Loucy (cell line): Measurements from ENCODE around the gene TAS2R50.

Source experiments
- H2AFZ ChIP-seq: fragments of 200-600 bp; sonication (generic); 2 replicates; pipeline ENCODE4 v1.6.0; 2016; ENCODE audit warnings: antibody characterized with exemption, mild to moderate bottlenecking, low read length, moderate library complexity
- H3F3A ChIP-seq: fragments of 200-600 bp; 2 replicates; pipeline ENCODE4 v1.6.0; 2016; ENCODE audit warnings: antibody characterized with exemption, low read depth, mild to moderate bottlenecking
- H3K27me3 ChIP-seq: fragments of 200-600 bp; sonication (generic); 2 replicates; pipeline ENCODE4 v1.6.1; 2014; ENCODE audit warnings: low read length, mild to moderate bottlenecking; ENCODE audit not compliant: insufficient read depth, poor library complexity, severe bottlenecking
- H3K36me3 ChIP-seq: fragments of 200-600 bp; sonication (generic); 2 replicates; pipeline ENCODE4 v1.6.1; 2016; ENCODE audit warnings: low read length; ENCODE audit not compliant: insufficient read depth
- H3K4me1 ChIP-seq: fragments of 200-600 bp; sonication (generic); 2 replicates; pipeline ENCODE4 v1.5.1; 2014; ENCODE audit warnings: low read length, mild to moderate bottlenecking; ENCODE audit not compliant: insufficient read depth, poor library complexity, severe bottlenecking
- H3K4me2 ChIP-seq: fragments of 200-600 bp; sonication (generic); 2 replicates; pipeline ENCODE4 v1.6.0; 2014; ENCODE audit warnings: antibody characterized with exemption, low read length, low read depth, mild to moderate bottlenecking; ENCODE audit not compliant: poor library complexity, severe bottlenecking
- H3K4me3 ChIP-seq: fragments of 200-600 bp; sonication (generic); 2 replicates; pipeline ENCODE4 v1.5.1; 2014; ENCODE audit warnings: low read length, mild to moderate bottlenecking, mixed read lengths; ENCODE audit not compliant: poor library complexity, severe bottlenecking
- H3K79me2 ChIP-seq: fragments of 200-600 bp; sonication (generic); 2 replicates; pipeline ENCODE4 v1.6.1; 2014; ENCODE audit warnings: low read length; ENCODE audit not compliant: insufficient read depth
- H3K9ac ChIP-seq: fragments of 200-600 bp; sonication (generic); 2 replicates; pipeline ENCODE4 v1.6.0; 2014; ENCODE audit warnings: mild to moderate bottlenecking, low read depth, low read length, moderate library complexity; ENCODE audit not compliant: poor library complexity, severe bottlenecking
- H3K9me2 ChIP-seq: fragments of 200-600 bp; sonication (generic); replicated peaks from 2 replicates; pipeline ENCODE4 v1.6.1; 2016; ENCODE audit warnings: low read depth, low read length, mixed read lengths
- H3K9me3 ChIP-seq: fragments of 200-600 bp; sonication (generic); 2 replicates; pipeline ENCODE4 v1.6.1; 2014; ENCODE audit warnings: mild to moderate bottlenecking, antibody characterized with exemption, low read length, low read depth; ENCODE audit not compliant: insufficient read depth
- H4K20me1 ChIP-seq: fragments of 200-600 bp; sonication (generic); 2 replicates; pipeline ENCODE4 v1.6.0; 2014; ENCODE audit warnings: antibody characterized with exemption, low read length, mild to moderate bottlenecking; ENCODE audit not compliant: insufficient read depth, poor library complexity, severe bottlenecking
- EZH2phosphoT487 ChIP-seq: fragments of 200-600 bp; IDR thresholded peaks from 2 replicates; pipeline ENCODE4 v1.6.1; 2018; ENCODE audit warnings: antibody characterized with exemption, mild to moderate bottlenecking, moderate library complexity, borderline replicate concordance
- TF ChIP-seq, protein P1 (sequence below): fragments of 200-600 bp; sonication (generic); conservative IDR thresholded peaks from 2 replicates; pipeline ENCODE4 v1.5.1; 2014; ENCODE audit warnings: mild to moderate bottlenecking, antibody characterized with exemption, low read length

Gene TAS2R50

DNA sequence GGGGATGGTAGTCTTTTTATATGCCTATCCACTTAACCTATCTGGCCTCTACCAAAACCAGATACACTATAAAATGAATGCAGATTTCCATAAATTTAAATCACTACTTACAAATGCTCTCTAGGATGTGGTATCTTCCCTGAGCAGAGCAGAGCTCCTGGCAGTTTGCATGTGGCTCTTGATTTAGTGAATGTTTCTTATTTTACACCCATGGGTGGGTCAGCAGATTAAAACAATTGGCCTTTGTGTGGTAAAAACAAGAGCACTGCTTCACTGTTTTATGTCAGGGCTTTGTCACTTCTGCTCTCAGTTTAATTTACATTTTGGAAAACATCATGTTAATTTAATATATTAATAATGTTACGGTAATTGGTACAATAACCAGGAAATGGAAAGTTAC lies 30.2 kb upstream of the TAS2R50 start:
- no peaks in the 10 kb centered on the region for H4K20me1 ChIP-seq
- no peaks in the 10 kb centered on the region for H3K27me3 ChIP-seq
- no peaks in the 10 kb centered on the region for H3K9me2 ChIP-seq
- no peaks in the 10 kb centered on the region for H3K9me3 ChIP-seq
- H3K36me3 ChIP-seq, result no peaks in the 10 kb centered on the region
- no peaks in the 10 kb centered on the region for H3F3A ChIP-seq
- TF ChIP-seq, protein P1, sequence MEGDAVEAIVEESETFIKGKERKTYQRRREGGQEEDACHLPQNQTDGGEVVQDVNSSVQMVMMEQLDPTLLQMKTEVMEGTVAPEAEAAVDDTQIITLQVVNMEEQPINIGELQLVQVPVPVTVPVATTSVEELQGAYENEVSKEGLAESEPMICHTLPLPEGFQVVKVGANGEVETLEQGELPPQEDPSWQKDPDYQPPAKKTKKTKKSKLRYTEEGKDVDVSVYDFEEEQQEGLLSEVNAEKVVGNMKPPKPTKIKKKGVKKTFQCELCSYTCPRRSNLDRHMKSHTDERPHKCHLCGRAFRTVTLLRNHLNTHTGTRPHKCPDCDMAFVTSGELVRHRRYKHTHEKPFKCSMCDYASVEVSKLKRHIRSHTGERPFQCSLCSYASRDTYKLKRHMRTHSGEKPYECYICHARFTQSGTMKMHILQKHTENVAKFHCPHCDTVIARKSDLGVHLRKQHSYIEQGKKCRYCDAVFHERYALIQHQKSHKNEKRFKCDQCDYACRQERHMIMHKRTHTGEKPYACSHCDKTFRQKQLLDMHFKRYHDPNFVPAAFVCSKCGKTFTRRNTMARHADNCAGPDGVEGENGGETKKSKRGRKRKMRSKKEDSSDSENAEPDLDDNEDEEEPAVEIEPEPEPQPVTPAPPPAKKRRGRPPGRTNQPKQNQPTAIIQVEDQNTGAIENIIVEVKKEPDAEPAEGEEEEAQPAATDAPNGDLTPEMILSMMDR, result no peak
- no peak for TF ChIP-seq EZH2phosphoT487
- no peak overlapping the region for H2AFZ ChIP-seq
- H3K4me3 ChIP-seq, result no peak overlapping the region
- no peaks in the 10 kb centered on the region for H3K4me1 ChIP-seq
- H3K9ac ChIP-seq, result no peak overlapping the region
- no peaks in the 10 kb centered on the region for H3K79me2 ChIP-seq
- no peak overlapping the region for H3K4me2 ChIP-seq

GRCh38 chr12:11015775-11016430 lies 29.2 kb upstream of the TAS2R50 start:
- no peak for TF ChIP-seq EZH2phosphoT487
- TF ChIP-seq, protein P1, result no peak
- Histone ChIP-seq H3K36me3 (no peaks in the 10 kb centered on the region), H3K4me3 (no peak overlapping the region), H3K4me2 (no peak overlapping the region), H2AFZ (no peak overlapping the region), H3K4me1 (no peaks in the 10 kb centered on the region), H4K20me1 (no peaks in the 10 kb centered on the region), H3K9ac (no peak overlapping the region), H3K9me3 (no peaks in the 10 kb centered on the region), H3K27me3 (no peaks in the 10 kb centered on the region), H3K9me2 (no peaks in the 10 kb centered on the region), H3K79me2 (no peaks in the 10 kb centered on the region), H3F3A (no peaks in the 10 kb centered on the region)

GRCh38 chr12:11014234-11014633 lies 27.5 kb upstream of the TAS2R50 start:
- H3K9ac ChIP-seq, result no peak overlapping the region
- H3K4me2 ChIP-seq, result no peak overlapping the region
- H4K20me1 ChIP-seq, result no peaks in the 10 kb centered on the region
- no peaks in the 10 kb centered on the region for H3K79me2 ChIP-seq
- H3K27me3 ChIP-seq, result no peaks in the 10 kb centered on the region
- no peak overlapping the region for H3K4me3 ChIP-seq
- no peaks in the 10 kb centered on the region for H3K36me3 ChIP-seq
- H3F3A ChIP-seq, result no peaks in the 10 kb centered on the region
- H3K9me2 ChIP-seq, result no peaks in the 10 kb centered on the region
- TF ChIP-seq, protein P1, result no peak
- TF ChIP-seq EZH2phosphoT487, result no peak
- no peaks in the 10 kb centered on the region for H3K4me1 ChIP-seq
- H2AFZ ChIP-seq, result no peak overlapping the region
- no peaks in the 10 kb centered on the region for H3K9me3 ChIP-seq
